ENCODE measurements around the gene LRRN4. TPM values are rescaled to one million over a fixed set of nuclear protein-coding genes. Genes with fewer than 3 reads are reported as not detected.

Gene LRRN4
- total RNA-seq, 6 experiments from 2014 or later = 0.10 to 0.31 (median 0.18) TPM; not detected in 2

- H3K27me3 ChIP-seq = no peaks in the 10 kb centered on the region
- H3K4me3 ChIP-seq = no peak overlapping the region
- no peaks in the 10 kb centered on the region for H3K4me1 ChIP-seq
- no peak for DNase-seq
- intact Hi-C loops (cut with DNase I) = no loop called here
- no peak overlapping the region for H3K27ac ChIP-seq
- H3K36me3 ChIP-seq = peaks cover 0 to 41% (median 1%) of the 10 kb centered on the region in 4 donors
- no peak for ATAC-seq
- no peaks in the 10 kb centered on the region for H3K9me3 ChIP-seq
- TF ChIP-seq POLR2A (IDR thresholded peaks at IDR 0.05) = no peak
- no peak for TF ChIP-seq CTCF (IDR thresholded peaks at IDR 0.05)
Measured at GRCh38 chr20:6028818-6029217, 25.0 kb downstream of the LRRN4 start.

- ATAC-seq (no peak), DNase-seq (no peak)
- H3K36me3 ChIP-seq = peaks cover 0 to 33% (median 0%) of the 10 kb centered on the region in 4 donors
- no peak for TF ChIP-seq POLR2A (IDR thresholded peaks at IDR 0.05)
- TF ChIP-seq CTCF (IDR thresholded peaks at IDR 0.05) = no peak
- intact Hi-C loops (cut with DNase I) = no loop called here
- H3K27ac ChIP-seq = no peak overlapping the region
- 82% methylated on average over 3 of the region's 3 CpGs for WGBS (ENCODE audit: insufficient coverage, low coverage, low lambda C conversion rate, missing lambda C conversion rate)
- no peaks in the 10 kb centered on the region for H3K9me3 ChIP-seq
- no peaks in the 10 kb centered on the region for H3K27me3 ChIP-seq
- H3K4me1 ChIP-seq = no peaks in the 10 kb centered on the region
- no peak overlapping the region for H3K4me3 ChIP-seq
Measured at GRCh38 chr20:6026051-6026450, 27.8 kb downstream of the LRRN4 start.

- Histone ChIP-seq H3K27ac (no peak overlapping the region), H3K4me1 (no peaks in the 10 kb centered on the region), H3K9me3 (no peaks in the 10 kb centered on the region), H3K4me3 (no peak overlapping the region), H3K36me3 (peaks cover 0 to 33% (median 0%) of the 10 kb centered on the region in 4 donors), H3K27me3 (no peaks in the 10 kb centered on the region)
- no peak for TF ChIP-seq CTCF (IDR thresholded peaks at IDR 0.05)
- TF ChIP-seq POLR2A (IDR thresholded peaks at IDR 0.05) = no peak
- no peak for ATAC-seq
- intact Hi-C loops (cut with DNase I) = no loop called here
- WGBS (ENCODE audit: insufficient coverage, low coverage, low lambda C conversion rate, missing lambda C conversion rate) = 100% methylated on average over 1 of the region's 1 CpG
- no peak for DNase-seq
Measured at GRCh38 chr20:6024768-6025167, 29.1 kb downstream of the LRRN4 start.

GRCh38 chr20:6017880-6018279, 36.0 kb downstream of the LRRN4 start:
- ATAC-seq (no peak), DNase-seq (no peak)
- H3K27ac ChIP-seq = no peak overlapping the region
- TF ChIP-seq CTCF (IDR thresholded peaks at IDR 0.05) (no peak), POLR2A (IDR thresholded peaks at IDR 0.05) (no peak)
- intact Hi-C loops (cut with DNase I) = loop anchor here in 1 of 2 donors (10.0 kb wide), 1 partner anchor 47 kb away; no protein-coding TSS in a partner anchor
- WGBS (ENCODE audit: insufficient coverage, low coverage, low lambda C conversion rate, missing lambda C conversion rate) = 92% methylated on average over 7 of the region's 7 CpGs
- no peaks in the 10 kb centered on the region for H3K9me3 ChIP-seq
- no peak overlapping the region for H3K4me3 ChIP-seq
- peaks cover 0 to 36% (median 10%) of the 10 kb centered on the region in 4 donors for H3K36me3 ChIP-seq
- H3K4me1 ChIP-seq = peaks cover 0 to under 1% (median 0%) of the 10 kb centered on the region in 4 donors
- H3K27me3 ChIP-seq = no peaks in the 10 kb centered on the region

GRCh38 chr20:6017467-6017866, 36.4 kb downstream of the LRRN4 start:
- Histone ChIP-seq H3K36me3 (peaks cover 0 to 38% (median 12%) of the 10 kb centered on the region in 4 donors), H3K27me3 (no peaks in the 10 kb centered on the region), H3K4me1 (peaks cover 0 to 4% (median 0%) of the 10 kb centered on the region in 4 donors), H3K4me3 (no peak overlapping the region), H3K9me3 (no peaks in the 10 kb centered on the region), H3K27ac (no peak overlapping the region)
- intact Hi-C loops (cut with DNase I) = loop anchor here in 1 of 2 donors (10.0 kb wide), 1 partner anchor 47 kb away; no protein-coding TSS in a partner anchor
- no peak for DNase-seq
- ATAC-seq = no peak
- TF ChIP-seq CTCF (IDR thresholded peaks at IDR 0.05) (no peak), POLR2A (IDR thresholded peaks at IDR 0.05) (no peak)
